HG03045 (cell line): Measurements from ENCODE around the gene MFAP4.

Experiments
- ATAC-seq: cut with Tn5 transposase; IDR thresholded peaks from one replicate; pipeline ENCODE4 v1.9.1; 2021; ENCODE audit warnings: mild to moderate bottlenecking, moderate library complexity; ENCODE audit not compliant: unreplicated experiment

MFAP4 gene

GRCh38 chr17:19336938-19337711 lies 49.9 kb downstream of the MFAP4 start:
- ATAC-seq = no peak

- no peak for ATAC-seq
Observed at GRCh38 chr17:19335951-19336631, 50.9 kb downstream of the MFAP4 start.

DNA sequence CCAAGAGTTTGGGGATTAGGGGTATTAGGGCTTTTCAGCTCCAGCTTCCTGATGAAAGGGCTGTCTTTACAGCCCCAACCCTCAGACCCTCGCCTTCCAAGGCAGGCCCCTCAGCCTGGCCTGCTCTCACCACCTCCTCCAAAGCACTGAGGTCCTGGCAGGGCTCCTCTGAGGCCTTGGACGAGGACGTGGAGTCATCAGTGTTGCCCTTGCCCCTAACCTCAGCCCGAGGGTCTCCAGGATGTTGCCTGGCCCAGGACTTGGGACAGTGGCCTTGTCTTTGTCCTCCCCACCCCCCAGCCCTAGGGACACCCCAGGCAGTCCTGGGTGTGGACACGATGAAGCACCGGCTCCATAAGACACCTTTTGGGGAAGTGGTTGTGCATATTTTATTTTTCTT lies 52.7 kb downstream of the MFAP4 start:
- no peak for ATAC-seq

DNA sequence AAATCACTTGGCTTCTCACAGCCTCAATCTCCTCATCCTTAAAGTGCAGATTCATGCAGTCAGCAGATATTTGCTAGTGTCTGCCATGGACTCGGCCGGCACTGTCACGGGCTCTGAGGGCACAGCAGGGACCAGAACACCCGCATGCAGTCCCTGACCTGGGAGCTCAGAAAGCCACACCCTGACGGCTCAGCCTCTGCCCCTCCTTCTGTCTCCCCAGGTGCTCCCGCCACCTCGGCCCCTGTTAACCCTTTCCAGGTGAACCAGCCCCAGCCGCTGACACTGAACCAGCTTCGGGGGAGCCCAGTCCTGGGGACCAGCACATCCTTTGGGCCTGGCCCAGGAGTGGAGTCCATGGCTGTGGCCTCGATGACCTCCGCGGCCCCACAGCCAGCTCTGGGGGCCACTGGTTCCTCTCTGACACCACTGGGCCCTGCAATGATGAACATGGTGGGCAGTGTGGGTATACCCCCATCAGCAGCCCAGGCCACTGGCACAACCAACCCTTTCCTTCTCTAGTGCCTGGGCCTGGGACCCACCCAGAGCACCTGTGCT lies 53.2 kb downstream of the MFAP4 start:
- ATAC-seq = no peak
